Amniotic stem cell (primary cell): ENCODE measurements around the gene MOGAT3.
A peak's percentile ranks its signal among the peaks of the same experiment; 100 is the strongest.

Experiments used
- DNase-seq: peaks from one replicate; lab custom pipeline; 2025; lab: John Stamatoyannopoulos, UW

MOGAT3 gene

GRCh38 chr7:101172005-101172853 is 28.6 kb downstream of the MOGAT3 start:
- no peak for DNase-seq

- DNase-seq, result no peak
Observed at GRCh38 chr7:101171442-101171837, 29.4 kb downstream of the MOGAT3 start.

GRCh38 chr7:101170617-101171441 is 30.0 kb downstream of the MOGAT3 start:
- no peak for DNase-seq

GRCh38 chr7:101169838-101170551 is 30.8 kb downstream of the MOGAT3 start:
- no peak for DNase-seq

GRCh38 chr7:101169110-101169837 is 31.6 kb downstream of the MOGAT3 start:
- DNase-seq, result no peak

- no peak for DNase-seq
Observed at GRCh38 chr7:101168412-101169049, 32.3 kb downstream of the MOGAT3 start.

- no peak for DNase-seq
Observed at GRCh38 chr7:101167645-101168411, 33.0 kb downstream of the MOGAT3 start.

GRCh38 chr7:101166909-101167644 is 33.8 kb downstream of the MOGAT3 start:
- no peak for DNase-seq

GRCh38 chr7:101166648-101166908 is 34.3 kb downstream of the MOGAT3 start:
- DNase-seq, result no peak

GRCh38 chr7:101165958-101166647 is 34.7 kb downstream of the MOGAT3 start:
- no peak for DNase-seq

GRCh38 chr7:101165075-101165957 is 35.5 kb downstream of the MOGAT3 start, which contains the start of gene VGF:
Gene VGF, minus strand, starts transcription at chr7:101165569. Its CDS starts 726 bp downstream, at chr7:101164843.
- DNase-seq, result peak; percentile 77

GRCh38 chr7:101164071-101164840 is 36.6 kb downstream of the MOGAT3 start:
- DNase-seq, result no peak

- DNase-seq, result no peak
Observed at GRCh38 chr7:101163279-101164070, 37.4 kb downstream of the MOGAT3 start.

GRCh38 chr7:101162551-101163278 is 38.1 kb downstream of the MOGAT3 start:
- DNase-seq, result no peak

- DNase-seq, result no peak
Observed at GRCh38 chr7:101161692-101162471, 39.0 kb downstream of the MOGAT3 start.
